GM10266 (cell line): Measurements from ENCODE around the gene DAB1.
"Not testable (repeated sequence)": the region's sequence is repeated elsewhere in the genome, so short reads cannot be mapped to it uniquely, and the experiment has no call there.

Source experiments
- DNase-seq: peaks from one replicate; pipeline ENCODE4 v3.0.0; 2012; ENCODE audit errors: extremely low spot score
- TF ChIP-seq, protein P1 (sequence below): IDR thresholded peaks from 2 replicates; pipeline ENCODE4 v1.5.1; 2012; ENCODE audit warnings: mild to moderate bottlenecking, low read depth; ENCODE audit not compliant: control insufficient read depth, insufficient read depth; ENCODE audit errors: missing control alignments

Gene DAB1

DNA sequence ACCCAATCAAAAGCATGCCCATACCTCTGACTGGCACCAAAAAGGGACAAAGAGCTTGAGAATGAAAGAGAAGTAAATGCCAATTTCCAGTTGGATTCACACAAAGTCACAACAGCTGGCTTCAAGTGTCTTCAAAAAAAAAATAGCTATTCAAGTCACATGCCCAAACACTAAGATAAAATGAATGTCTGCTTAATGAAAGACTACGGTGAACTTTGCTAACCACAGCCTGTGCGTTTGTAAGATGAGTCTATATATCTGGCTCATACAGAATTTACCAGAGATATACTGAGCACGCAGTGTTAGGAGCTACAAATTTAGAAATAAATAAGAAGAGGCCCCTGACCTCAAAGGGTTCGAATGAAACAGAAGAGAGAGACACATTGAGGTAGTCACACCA lies 73.2 kb downstream of the DAB1 start:
- DNase-seq, result no peak
- TF ChIP-seq, protein P1, sequence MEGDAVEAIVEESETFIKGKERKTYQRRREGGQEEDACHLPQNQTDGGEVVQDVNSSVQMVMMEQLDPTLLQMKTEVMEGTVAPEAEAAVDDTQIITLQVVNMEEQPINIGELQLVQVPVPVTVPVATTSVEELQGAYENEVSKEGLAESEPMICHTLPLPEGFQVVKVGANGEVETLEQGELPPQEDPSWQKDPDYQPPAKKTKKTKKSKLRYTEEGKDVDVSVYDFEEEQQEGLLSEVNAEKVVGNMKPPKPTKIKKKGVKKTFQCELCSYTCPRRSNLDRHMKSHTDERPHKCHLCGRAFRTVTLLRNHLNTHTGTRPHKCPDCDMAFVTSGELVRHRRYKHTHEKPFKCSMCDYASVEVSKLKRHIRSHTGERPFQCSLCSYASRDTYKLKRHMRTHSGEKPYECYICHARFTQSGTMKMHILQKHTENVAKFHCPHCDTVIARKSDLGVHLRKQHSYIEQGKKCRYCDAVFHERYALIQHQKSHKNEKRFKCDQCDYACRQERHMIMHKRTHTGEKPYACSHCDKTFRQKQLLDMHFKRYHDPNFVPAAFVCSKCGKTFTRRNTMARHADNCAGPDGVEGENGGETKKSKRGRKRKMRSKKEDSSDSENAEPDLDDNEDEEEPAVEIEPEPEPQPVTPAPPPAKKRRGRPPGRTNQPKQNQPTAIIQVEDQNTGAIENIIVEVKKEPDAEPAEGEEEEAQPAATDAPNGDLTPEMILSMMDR, result no peak

DNA sequence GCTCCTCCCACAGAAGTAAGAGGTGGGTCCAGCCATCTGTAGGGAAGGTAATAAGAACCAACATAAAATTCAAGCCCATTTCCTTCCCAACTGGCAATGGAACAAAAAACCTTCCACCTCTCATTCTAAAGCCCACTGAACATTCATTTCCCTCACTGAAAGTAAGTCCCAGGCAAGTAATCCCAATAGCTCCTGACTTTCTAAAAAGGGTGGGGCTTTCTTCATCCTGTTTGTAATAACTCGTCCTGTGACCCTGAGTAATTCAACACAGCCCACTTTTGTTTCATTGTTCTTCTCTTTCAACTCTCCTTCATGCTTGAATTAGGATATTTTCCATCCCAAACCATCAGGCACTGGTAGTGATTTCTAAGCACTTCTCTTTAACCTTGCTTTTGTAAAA lies 74.9 kb downstream of the DAB1 start:
- DNase-seq, result no peak
- TF ChIP-seq, protein P1, result no peak

DNA sequence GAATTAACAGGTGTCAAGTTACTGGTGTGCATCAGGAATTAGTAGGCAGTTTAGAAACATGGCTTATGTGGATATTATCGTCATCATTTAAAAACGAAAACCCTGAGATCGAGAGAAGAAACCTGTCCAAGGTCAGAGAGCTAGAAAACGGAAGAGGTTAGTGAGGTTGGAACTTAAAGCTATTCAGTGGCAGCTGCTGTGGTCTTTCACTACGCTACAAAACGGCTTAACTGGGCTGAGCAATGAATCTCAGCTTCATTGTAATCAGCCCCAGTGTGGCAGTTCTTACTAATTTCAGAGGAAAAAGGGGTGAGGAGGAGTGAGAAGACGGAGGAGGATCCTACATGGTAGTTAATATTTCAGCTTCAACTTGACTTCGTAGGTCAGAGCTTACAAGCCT lies 77.9 kb downstream of the DAB1 start:
- TF ChIP-seq, protein P1, result no peak
- no peak for DNase-seq

DNA sequence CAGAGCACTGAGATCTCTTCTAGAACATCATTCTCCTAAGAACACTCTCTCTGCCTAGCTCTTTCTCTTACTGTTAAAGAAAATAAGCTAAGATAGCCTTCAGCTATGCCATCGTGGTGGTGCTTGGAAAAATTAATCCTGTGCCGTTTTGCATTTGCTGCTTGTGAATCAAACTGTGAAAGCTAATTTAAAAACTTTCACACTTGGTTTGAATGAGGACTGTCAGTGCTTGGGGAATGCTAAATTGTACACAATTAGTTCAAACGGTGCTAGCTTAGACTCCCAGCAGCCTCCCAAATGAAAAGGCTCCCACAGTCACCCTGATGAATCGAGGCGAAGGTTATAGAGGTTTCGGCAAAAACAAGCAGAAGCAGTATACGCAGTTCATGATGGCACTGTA lies 79.6 kb downstream of the DAB1 start:
- DNase-seq, result no peak
- TF ChIP-seq, protein P1, result no peak

GRCh38 chr1:57343298-57343915 lies 80.5 kb downstream of the DAB1 start:
- not testable (repeated sequence) for DNase-seq

DNA sequence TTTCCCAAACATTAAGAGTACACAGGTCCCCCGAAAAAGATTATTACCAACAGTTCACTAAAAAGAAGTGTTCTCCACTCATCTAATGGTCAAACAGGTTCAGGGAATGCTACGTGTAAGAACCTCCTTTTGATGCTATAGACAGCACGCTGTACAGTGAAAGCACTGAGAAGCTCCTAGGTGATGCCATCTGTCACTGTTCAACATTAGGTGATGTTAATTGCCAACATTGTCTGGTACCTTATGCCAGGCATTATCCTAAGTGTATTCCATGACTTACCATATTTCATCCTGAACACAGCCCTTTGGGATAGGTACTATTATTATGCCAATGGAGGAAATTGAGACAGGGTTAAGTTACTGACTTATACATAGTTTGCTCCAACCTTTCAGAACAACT lies 82.1 kb downstream of the DAB1 start:
- no peak for DNase-seq

GRCh38 chr1:57340334-57341070 lies 83.4 kb downstream of the DAB1 start:
- TF ChIP-seq, protein P1, result no peak
- no peak for DNase-seq

More for the DNA sequence above, 82.1 kb downstream of the DAB1 start:
- TF ChIP-seq, protein P1, result no peak
